ENCODE measurements around the gene MLH3. TPM values are rescaled to one million over a fixed set of nuclear protein-coding genes. Genes with fewer than 3 reads are reported as not detected.

The MLH3 gene
- total RNA-seq, result 11.6 and 12.6 TPM in 2 replicates

DNA sequence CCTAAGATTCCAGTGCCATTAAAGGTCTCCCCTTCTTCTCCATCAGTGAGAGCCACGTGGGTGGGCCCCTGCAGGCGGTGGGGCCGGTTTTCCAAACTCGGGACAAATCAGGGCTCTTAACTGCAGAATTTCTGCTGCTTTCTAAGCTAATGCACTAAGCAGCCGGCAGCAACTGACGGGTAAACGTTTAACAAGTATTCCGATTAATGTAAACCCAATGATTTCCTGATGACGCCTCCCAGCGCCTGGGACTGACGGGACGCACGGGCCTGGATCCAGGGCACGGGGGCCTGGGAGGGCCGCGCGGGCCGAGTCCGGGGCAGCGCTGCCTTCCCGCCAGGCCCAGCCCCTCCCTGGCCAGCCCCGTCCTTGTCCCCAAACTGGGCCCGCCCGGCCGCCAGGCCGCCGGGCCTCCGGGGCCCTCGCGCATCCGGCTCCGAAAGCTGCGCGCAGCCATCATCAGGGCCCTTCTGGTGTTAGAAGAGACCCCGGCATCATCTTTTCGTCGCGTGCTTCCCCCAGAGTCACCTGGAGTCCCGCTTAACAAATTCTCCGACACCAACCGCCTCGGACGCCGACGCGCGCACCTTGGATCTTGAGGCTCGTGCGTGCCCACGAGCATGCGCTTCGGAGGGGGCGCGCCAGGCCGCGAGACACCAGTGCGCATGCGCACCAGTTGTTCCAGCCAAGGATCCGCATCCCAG lies at the start of gene MLH3:
MLH3 (minus strand) TSS at position 616 of the 704 bp plus-strand sequence. CDS start 1,812 bp downstream, outside the sequence.

DNA sequence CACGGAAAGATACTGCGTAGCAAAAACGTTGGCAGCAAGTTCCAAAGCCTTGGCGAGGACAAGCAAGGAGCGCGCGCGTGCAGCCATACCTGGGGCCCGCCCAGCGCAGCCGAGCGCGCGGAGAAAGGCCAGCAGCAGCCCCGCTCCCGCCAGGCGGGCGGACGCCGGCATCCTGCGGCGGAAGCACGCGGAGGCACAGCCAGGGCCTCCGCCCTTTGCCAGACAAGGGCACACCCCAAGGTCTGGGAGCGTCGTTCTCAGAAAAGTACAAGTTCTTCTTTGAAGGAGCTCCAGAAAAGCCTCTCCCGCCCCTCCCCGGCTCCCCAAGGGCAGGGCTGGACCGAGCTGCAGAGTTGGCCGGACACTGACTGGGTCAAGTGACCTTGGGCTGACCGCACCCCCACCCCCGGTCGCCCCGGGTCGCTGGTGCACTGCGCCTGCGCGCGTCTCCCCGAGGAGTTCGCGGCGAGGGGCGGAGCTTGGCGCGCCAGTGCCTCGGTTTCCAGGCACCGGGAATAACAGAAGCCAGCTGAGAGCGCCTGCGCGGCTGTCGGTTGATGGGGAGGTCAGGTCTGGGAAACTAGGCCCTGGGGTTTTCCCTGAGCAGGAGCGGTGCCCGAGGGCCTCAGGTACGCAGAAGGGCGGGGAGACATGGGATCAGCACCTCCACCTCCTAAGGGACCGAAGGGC lies 18.0 kb upstream of the MLH3 start, which contains the start of gene ZC2HC1C:
ZC2HC1C (plus strand) TSS at position 521 of the 690 bp plus-strand sequence. CDS start 933 bp downstream, outside the sequence.

GRCh38 chr14:75063491-75064204 lies 12.4 kb upstream of the MLH3 start, which contains the start of gene ACYP1:
Gene ACYP1 (minus strand): TSS chr14:75064024. CDS start chr14:75063553, 471 bp downstream.

DNA sequence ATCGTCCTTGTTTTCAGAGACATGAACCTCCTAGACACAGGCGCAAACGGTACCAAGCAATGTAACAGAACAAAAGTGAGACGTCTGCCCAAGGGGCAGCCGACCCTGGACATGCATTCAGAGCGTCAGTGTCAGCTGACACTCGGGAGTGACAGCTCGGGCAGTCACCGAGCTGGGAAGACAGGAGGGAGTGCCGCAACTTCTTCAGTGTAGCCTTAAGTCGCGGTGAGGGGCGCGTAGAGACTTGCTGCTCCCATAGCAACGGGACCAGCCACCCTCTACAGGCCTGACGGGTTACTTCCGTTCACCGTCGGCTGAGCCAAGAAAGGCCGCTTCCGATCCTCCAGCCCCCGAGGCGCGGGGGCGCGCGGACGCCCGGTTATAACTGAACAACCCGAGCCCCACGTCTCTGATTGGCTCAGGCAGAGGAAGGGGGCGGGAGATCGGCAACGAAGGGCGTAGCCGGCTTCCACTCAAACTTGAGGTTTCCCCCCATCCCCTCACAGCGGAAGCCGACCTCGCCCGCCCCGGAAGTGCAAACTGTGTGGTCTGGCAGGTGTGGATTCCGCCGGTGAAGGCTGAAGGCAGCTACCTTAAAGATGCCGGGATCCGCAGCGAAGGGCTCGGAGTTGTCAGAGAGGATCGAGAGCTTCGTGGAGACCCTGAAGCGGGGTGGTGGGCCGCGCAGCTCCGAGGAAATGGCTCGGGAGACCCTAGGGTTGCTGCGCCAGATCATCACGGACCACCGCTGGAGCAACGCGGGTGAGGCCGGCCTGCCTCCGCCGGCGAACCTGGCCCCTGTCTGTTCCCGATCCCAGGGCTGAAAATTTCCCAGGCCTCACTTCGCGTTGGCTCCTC lies 48.6 kb downstream of the MLH3 start, which contains the start of gene EIF2B2:
EIF2B2 (plus strand) TSS at position 530 of the 858 bp plus-strand sequence; CDS start at position 600, 70 bp downstream.

Other genes starting within 250 kb of the MLH3 start
- not detected in 2 replicates for gene PROX2, start 175.3 kb downstream of the MLH3 start, total RNA-seq
- 63.0 and 71.6 TPM in 2 replicates for gene DLST, start 169.6 kb downstream of the MLH3 start, total RNA-seq
- gene RPS6KL1, start 128.2 kb downstream of the MLH3 start, total RNA-seq, result 11.1 and 14.0 TPM in 2 replicates
- 92.6 and 124 TPM in 2 replicates for gene PGF, start 95.9 kb downstream of the MLH3 start, total RNA-seq
- 86.7 and 94.4 TPM in 2 replicates for gene EIF2B2, start 48.5 kb downstream of the MLH3 start, total RNA-seq
- 19.6 and 21.5 TPM in 2 replicates for gene ACYP1, start 12.6 kb upstream of the MLH3 start, total RNA-seq
- gene ZC2HC1C, start 18.2 kb upstream of the MLH3 start, total RNA-seq, result 0.89 and 1.3 TPM in 2 replicates
- 16.7 and 20.7 TPM in 2 replicates for gene NEK9, start 75.6 kb upstream of the MLH3 start, total RNA-seq
- 265 and 276 TPM in 2 replicates for gene TMED10, start 125.1 kb upstream of the MLH3 start, total RNA-seq
- 95.7 and 100 TPM in 2 replicates for gene FOS, start 227.4 kb upstream of the MLH3 start, total RNA-seq